HepG2 (cell line): ENCODE results near the gene CTU2. TPM values are rescaled to one million over a fixed set of nuclear protein-coding genes. Genes with fewer than 3 reads are reported as not detected.

Source experiments
- DMAP1 ChIP-seq: IDR thresholded peaks from 2 replicates; pipeline ENCODE4 v1.6.1; 2016
- DNMT3B ChIP-seq: conservative IDR thresholded peaks from 2 replicates; pipeline ENCODE4 v1.6.1; 2016; ENCODE audit warnings: missing biosample characterization, control low read depth
- EHMT2 ChIP-seq: fragments of 200-600 bp; sonication (generic); IDR thresholded peaks from 2 replicates; pipeline ENCODE4 v1.7.0; 2017; ENCODE audit warnings: antibody characterized with exemption, low read depth, low read length, borderline replicate concordance
- HNRNPL ChIP-seq: fragments of 200-400 bp; formaldehyde crosslinking; IDR thresholded peaks from 2 replicates; pipeline ENCODE4 v1.6.1; 2017; ENCODE audit warnings: mild to moderate bottlenecking, low read depth, low read length
- HNRNPLL ChIP-seq: fragments of 200-400 bp; formaldehyde crosslinking; IDR thresholded peaks from 2 replicates; pipeline ENCODE4 v1.6.1; 2017; ENCODE audit warnings: mild to moderate bottlenecking, low read depth, low read length; ENCODE audit not compliant: poor library complexity, severe bottlenecking
- IKZF4 ChIP-seq: sonication (generic); formaldehyde crosslinking; IDR thresholded peaks from 2 replicates; pipeline ENCODE4 v1.5.1; 2020; ENCODE audit warnings: borderline replicate concordance, mild to moderate bottlenecking, low read depth, missing genetic modification reagents; ENCODE audit errors: not compliant biosample characterization
- IRX3 ChIP-seq: sonication (generic); formaldehyde crosslinking; IDR thresholded peaks from 2 replicates; pipeline ENCODE4 v1.8.1; 2023; ENCODE audit warnings: mild to moderate bottlenecking, low read depth, missing genetic modification reagents, borderline replicate concordance
- MAZ ChIP-seq, 2 experiments: sonication (generic) in 1 of 2; formaldehyde crosslinking in 1 of 2; IDR thresholded peaks; 2 replicates each; pipeline versions ENCODE4 v1.5.0 to v1.6.1; 2012 to 2020; ENCODE audit warnings: low read depth in 2 of 2, mild to moderate bottlenecking in 2 of 2, borderline replicate concordance in 1 of 2, improper control_type of control experiment in 1 of 2, low read length in 1 of 2, missing genetic modification reagents in 1 of 2, moderate library complexity in 1 of 2
- NFATC3 ChIP-seq: sonication (generic); formaldehyde crosslinking; IDR thresholded peaks from 2 replicates; pipeline ENCODE4 v1.5.1; 2020; ENCODE audit warnings: mild to moderate bottlenecking, missing genetic modification reagents
- NR2C2 ChIP-seq: sonication (generic); formaldehyde crosslinking; IDR thresholded peaks from 2 replicates; pipeline ENCODE4 v1.4.0; 2020; ENCODE audit warnings: missing genetic modification reagents, mild to moderate bottlenecking, moderate library complexity, borderline replicate concordance
- POGZ ChIP-seq: sonication (generic); formaldehyde crosslinking; IDR thresholded peaks from 2 replicates; pipeline ENCODE4 v1.4.0; 2020; ENCODE audit warnings: mild to moderate bottlenecking, missing genetic modification reagents
- SALL2 ChIP-seq: sonication (generic); formaldehyde crosslinking; IDR thresholded peaks from 2 replicates; pipeline ENCODE4 v1.8.1; 2023; ENCODE audit warnings: mild to moderate bottlenecking, missing genetic modification reagents, inconsistent platforms
- SOX5 ChIP-seq: IDR thresholded peaks from 2 replicates; pipeline ENCODE4 v1.6.1; 2016; ENCODE audit warnings: borderline replicate concordance
- ZNF101 ChIP-seq: sonication (generic); formaldehyde crosslinking; IDR thresholded peaks from 2 replicates; pipeline ENCODE4 v1.4.0; 2020; ENCODE audit warnings: mild to moderate bottlenecking, low read depth, missing genetic modification reagents, borderline replicate concordance
- ZNF329 ChIP-seq: sonication (generic); formaldehyde crosslinking; IDR thresholded peaks from 2 replicates; pipeline ENCODE4 v1.9.0; 2021; ENCODE audit warnings: low read depth, mild to moderate bottlenecking, missing genetic modification reagents
- ZNF557 ChIP-seq: sonication (generic); formaldehyde crosslinking; IDR thresholded peaks from 2 replicates; pipeline ENCODE4 v1.4.0; 2020; ENCODE audit warnings: missing genetic modification reagents
- ZNF660 ChIP-seq: sonication (generic); formaldehyde crosslinking; IDR thresholded peaks from 2 replicates; pipeline ENCODE4 v1.5.1; 2020; ENCODE audit warnings: mild to moderate bottlenecking, low read depth, missing genetic modification reagents, borderline replicate concordance
- polyA plus RNA-seq, 8 experiments: library from polyadenylated mRNA; depleted of rRNA in 3 of 8; stranded (reverse) in 7 of 8; unstranded in 1 of 8; fragments of >200 nt; fragmentation: Illumina TruSeq in 4 of 8; extraction: Trizol in 4 of 8; gene quantifications; 2 replicates each; pipeline versions ENCODE4 v1.2.1 to v1.2.3, GENCODE V29; 2011 to 2016; ENCODE audit warnings: low read depth in 4 of 8, missing spikeins in 1 of 8, mixed read lengths in 1 of 8; ENCODE audit not compliant: insufficient read depth in 1 of 8
- total RNA-seq, 5 experiments: library from RNA; depleted of rRNA; stranded (reverse); fragments of >200 nt; fragmentation: Illumina TruSeq; extraction: Trizol; gene quantifications; 2 replicates each; pipeline ENCODE4 v1.2.3, GENCODE V29; 2016; ENCODE audit warnings: low read depth in 1 of 5
- TF ChIP-seq, protein P1 (sequence below), 2 experiments: IDR thresholded peaks; 2 replicates each; pipeline ENCODE4 v1.6.1; 2011 to 2012; ENCODE audit warnings: low read length in 2 of 2, borderline replicate concordance in 1 of 2, low read depth in 1 of 2, mild to moderate bottlenecking in 1 of 2, moderate library complexity in 1 of 2
- TF ChIP-seq, protein P2 (sequence below): sonication (generic); formaldehyde crosslinking; IDR thresholded peaks from 2 replicates; pipeline ENCODE4 v1.5.0; 2020; ENCODE audit warnings: mild to moderate bottlenecking, missing genetic modification reagents

The CTU2 gene
- total and polyA plus RNA-seq, 2 of the 13 experiments (the other 11 are each of a cell fraction or from before 2014, with no cell fraction given): 13.3 to 21.9 TPM

DNA sequence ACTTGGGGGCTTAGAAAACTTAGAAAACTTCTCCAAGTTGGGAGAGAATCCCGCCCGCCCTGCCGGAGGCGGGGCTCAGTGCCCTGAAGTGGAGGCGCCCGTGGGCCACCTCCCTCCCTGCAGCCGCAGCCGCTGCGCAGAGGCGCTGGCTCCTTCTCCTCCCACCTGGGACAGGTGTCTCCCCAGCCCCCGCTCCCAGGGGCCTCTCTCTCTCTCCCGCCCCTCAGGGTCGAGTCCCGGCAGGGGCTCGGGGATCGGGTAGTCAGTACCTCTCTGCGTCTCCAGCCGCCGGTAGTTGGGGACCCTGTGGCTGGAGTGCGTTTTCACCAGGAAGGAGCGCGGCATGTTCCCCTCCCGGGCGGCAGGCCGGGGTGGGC lies 20.3 kb upstream of the CTU2 start (continued):
- TF ChIP-seq MAZ (IDR thresholded peaks at IDR 0.05; ENCODE audit: borderline replicate concordance, low read depth, low read length): no peak
- 0 out of 2 replicates have a peak, but pooled peaks have one; percentile 21 for TF ChIP-seq MAZ (CRISPR knock-in tag; IDR thresholded peaks at IDR 0.05; ENCODE audit: low read depth)
- TF ChIP-seq NR2C2 (CRISPR knock-in tag): no peak
- no peak for TF ChIP-seq POGZ (CRISPR knock-in tag)
- TF ChIP-seq SALL2 (CRISPR knock-in tag): no peak
- TF ChIP-seq EHMT2: no peak
- no peak for TF ChIP-seq ZNF557
- TF ChIP-seq, protein P1, sequence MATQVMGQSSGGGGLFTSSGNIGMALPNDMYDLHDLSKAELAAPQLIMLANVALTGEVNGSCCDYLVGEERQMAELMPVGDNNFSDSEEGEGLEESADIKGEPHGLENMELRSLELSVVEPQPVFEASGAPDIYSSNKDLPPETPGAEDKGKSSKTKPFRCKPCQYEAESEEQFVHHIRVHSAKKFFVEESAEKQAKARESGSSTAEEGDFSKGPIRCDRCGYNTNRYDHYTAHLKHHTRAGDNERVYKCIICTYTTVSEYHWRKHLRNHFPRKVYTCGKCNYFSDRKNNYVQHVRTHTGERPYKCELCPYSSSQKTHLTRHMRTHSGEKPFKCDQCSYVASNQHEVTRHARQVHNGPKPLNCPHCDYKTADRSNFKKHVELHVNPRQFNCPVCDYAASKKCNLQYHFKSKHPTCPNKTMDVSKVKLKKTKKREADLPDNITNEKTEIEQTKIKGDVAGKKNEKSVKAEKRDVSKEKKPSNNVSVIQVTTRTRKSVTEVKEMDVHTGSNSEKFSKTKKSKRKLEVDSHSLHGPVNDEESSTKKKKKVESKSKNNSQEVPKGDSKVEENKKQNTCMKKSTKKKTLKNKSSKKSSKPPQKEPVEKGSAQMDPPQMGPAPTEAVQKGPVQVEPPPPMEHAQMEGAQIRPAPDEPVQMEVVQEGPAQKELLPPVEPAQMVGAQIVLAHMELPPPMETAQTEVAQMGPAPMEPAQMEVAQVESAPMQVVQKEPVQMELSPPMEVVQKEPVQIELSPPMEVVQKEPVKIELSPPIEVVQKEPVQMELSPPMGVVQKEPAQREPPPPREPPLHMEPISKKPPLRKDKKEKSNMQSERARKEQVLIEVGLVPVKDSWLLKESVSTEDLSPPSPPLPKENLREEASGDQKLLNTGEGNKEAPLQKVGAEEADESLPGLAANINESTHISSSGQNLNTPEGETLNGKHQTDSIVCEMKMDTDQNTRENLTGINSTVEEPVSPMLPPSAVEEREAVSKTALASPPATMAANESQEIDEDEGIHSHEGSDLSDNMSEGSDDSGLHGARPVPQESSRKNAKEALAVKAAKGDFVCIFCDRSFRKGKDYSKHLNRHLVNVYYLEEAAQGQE (IDR thresholded peaks at IDR 0.05; ENCODE audit: borderline replicate concordance in 1 of 2, low read depth in 1 of 2, low read length in 2 of 2): no peak
- TF ChIP-seq ZNF101 (CRISPR knock-in tag): no peak
- TF ChIP-seq NFATC3 (CRISPR knock-in tag): no peak
- TF ChIP-seq ZNF660 (CRISPR knock-in tag): no peak
- no peak for TF ChIP-seq IKZF4
- peak; percentile 2; the same call in 1 of the 2 replicates for TF ChIP-seq SOX5 (CRISPR knock-in tag)
- no peak for TF ChIP-seq DNMT3B (CRISPR knock-in tag)
- no peak for TF ChIP-seq HNRNPL
- TF ChIP-seq ZNF329 (CRISPR knock-in tag): no peak
- TF ChIP-seq, protein P2, sequence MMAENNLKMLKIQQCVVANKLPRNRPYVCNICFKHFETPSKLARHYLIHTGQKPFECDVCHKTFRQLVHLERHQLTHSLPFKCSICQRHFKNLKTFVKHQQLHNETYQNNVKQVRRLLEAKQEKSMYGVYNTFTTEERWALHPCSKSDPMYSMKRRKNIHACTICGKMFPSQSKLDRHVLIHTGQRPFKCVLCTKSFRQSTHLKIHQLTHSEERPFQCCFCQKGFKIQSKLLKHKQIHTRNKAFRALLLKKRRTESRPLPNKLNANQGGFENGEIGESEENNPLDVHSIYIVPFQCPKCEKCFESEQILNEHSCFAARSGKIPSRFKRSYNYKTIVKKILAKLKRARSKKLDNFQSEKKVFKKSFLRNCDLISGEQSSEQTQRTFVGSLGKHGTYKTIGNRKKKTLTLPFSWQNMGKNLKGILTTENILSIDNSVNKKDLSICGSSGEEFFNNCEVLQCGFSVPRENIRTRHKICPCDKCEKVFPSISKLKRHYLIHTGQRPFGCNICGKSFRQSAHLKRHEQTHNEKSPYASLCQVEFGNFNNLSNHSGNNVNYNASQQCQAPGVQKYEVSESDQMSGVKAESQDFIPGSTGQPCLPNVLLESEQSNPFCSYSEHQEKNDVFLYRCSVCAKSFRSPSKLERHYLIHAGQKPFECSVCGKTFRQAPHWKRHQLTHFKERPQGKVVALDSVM (CRISPR knock-in tag): 0 out of 2 replicates have a peak, but pooled peaks have one; percentile 9
- TF ChIP-seq HNRNPLL: no peak
- TF ChIP-seq IRX3 (CRISPR knock-in tag): no peak
- no peak for TF ChIP-seq DMAP1 (CRISPR knock-in tag)
